Frontal cortex (tissue), 4 donors: ENCODE measurements around the gene VN1R5. TPM values are rescaled to one million over a fixed set of nuclear protein-coding genes. Genes with fewer than 3 reads are reported as not detected.
"Not testable (repeated sequence)": the region's sequence is repeated elsewhere in the genome, so short reads cannot be mapped to it uniquely, and the experiment has no call there.

ENCODE experiments used
- DNase-seq, 2 donors: peaks; one replicate each; pipeline ENCODE4 v3.0.0; 2012; ENCODE audit warnings: low spot score in 2 of 2
- FAIRE-seq: peaks from 2 replicates; lab custom pipeline; 2012; peaks lifted over from hg19 to GRCh38; lab: Jason Lieb, UNC
- total RNA-seq: library from RNA; depleted of rRNA; stranded (reverse); fragments of >200 nt; gene quantifications from one replicate; pipeline ENCODE4 v1.2.3, GENCODE V29; 2014
- donor health status: control.
- donor health status: control.
- donor health status: control.

Gene VN1R5
- total RNA-seq, 1 donor from 2014 or later: not detected

- no peak for DNase-seq
Observed at GRCh38 chr1:247269133-247269532, 13.3 kb downstream of the VN1R5 start.

GRCh38 chr1:247270003-247270402 lies 14.1 kb downstream of the VN1R5 start:
- FAIRE-seq (no peak), DNase-seq (no peak)

More at GRCh38 chr1:247269133-247269532, 13.3 kb downstream of the VN1R5 start:
- no peak for FAIRE-seq

DNA sequence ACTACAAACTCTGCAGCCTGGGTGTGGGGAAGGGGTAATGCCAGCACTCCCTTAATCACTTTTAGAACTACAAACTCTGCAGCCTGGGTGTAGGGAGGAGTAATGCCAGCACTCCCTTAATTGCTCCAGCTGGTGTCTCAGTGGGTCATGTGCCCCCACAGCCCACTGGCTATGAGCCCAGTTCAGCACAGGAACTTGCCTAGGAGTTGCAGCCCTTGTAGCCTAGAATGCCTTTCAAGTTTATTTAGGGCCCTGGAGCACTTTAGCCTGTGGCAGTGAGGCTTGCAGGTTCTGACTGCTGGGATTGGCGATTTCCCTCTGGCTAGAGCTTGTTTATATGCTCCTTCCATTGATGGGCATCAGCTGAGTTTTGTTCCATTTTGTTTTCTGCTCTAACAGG lies 17.1 kb downstream of the VN1R5 start:
- DNase-seq (no peak), FAIRE-seq (no peak)

GRCh38 chr1:247274605-247275256 lies 18.9 kb downstream of the VN1R5 start:
- DNase-seq (no peak), FAIRE-seq (no peak)

DNA sequence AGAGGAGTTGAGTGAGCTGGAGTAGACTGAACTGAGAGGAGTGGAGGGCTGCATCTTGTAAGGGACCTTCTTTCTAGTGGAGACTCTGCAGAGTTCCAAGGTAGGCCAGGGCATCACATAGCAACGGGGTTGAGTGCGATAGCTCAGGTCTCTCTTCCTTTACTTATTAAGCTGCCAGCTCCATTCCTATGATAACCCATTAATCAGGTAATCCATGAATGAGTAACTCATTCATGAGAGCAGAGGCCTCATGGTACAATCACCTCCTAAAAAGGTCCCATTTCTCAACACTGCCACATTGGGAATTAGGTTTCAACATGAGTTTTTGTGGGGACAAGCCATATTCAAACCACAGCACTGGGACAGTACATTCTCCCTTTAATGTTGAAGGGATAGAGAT lies 21.3 kb downstream of the VN1R5 start:
- DNase-seq (no peak), FAIRE-seq (no peak)

GRCh38 chr1:247281001-247281574 lies 25.2 kb downstream of the VN1R5 start:
- DNase-seq: no peak
- no peak for FAIRE-seq

- FAIRE-seq (no peak), DNase-seq (no peak)
Observed at GRCh38 chr1:247286134-247286670, 30.3 kb downstream of the VN1R5 start.

- no peak for DNase-seq
- FAIRE-seq: no peak
Observed at GRCh38 chr1:247287460-247287859, 31.6 kb downstream of the VN1R5 start.

DNA sequence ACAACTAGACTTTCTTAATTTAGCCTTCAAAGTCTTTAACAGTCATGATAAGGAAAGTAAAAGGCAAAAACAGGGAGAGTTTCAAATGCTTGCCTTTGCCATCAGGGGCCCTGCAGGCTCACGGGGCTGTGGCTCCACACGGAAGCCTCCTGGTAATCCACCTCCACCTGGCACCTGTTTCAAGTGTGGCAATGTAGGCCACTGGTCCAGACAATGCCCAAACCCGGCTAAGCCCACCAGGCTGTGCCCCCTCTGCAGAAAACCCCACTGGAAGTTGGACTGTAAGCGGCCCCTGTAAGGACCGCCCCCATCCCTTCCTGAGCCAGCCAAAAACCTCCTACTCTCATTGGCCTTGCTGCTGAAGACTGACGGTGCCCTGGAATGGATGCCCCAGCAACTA lies 32.5 kb downstream of the VN1R5 start:
- DNase-seq (no peak), FAIRE-seq (no peak)

GRCh38 chr1:247289274-247289892 lies 33.5 kb downstream of the VN1R5 start:
- FAIRE-seq, DNase-seq: not testable (repeated sequence)

- FAIRE-seq (no peak), DNase-seq (no peak)
Observed at GRCh38 chr1:247290576-247290975, 34.7 kb downstream of the VN1R5 start.

DNA sequence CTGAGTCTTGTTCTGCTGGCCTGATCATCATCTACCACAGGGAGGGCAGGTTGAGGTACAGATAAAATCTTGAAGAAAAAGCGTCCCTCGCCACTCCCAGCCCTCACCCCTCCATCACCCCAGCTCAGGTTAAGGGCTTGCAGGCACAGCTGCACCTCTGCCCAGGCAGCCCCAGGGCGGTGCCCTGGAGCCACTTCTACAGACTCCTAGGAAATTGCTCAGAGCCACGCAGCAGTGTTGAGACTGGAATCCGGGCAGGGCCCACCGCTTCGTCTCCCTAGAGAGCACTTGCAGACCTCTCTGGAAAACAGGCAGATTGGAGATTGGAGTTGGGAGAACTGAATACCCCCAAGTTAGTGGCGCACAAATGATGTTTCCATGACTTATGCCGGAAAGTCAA lies 35.3 kb downstream of the VN1R5 start:
- DNase-seq (no peak), FAIRE-seq (no peak)

DNA sequence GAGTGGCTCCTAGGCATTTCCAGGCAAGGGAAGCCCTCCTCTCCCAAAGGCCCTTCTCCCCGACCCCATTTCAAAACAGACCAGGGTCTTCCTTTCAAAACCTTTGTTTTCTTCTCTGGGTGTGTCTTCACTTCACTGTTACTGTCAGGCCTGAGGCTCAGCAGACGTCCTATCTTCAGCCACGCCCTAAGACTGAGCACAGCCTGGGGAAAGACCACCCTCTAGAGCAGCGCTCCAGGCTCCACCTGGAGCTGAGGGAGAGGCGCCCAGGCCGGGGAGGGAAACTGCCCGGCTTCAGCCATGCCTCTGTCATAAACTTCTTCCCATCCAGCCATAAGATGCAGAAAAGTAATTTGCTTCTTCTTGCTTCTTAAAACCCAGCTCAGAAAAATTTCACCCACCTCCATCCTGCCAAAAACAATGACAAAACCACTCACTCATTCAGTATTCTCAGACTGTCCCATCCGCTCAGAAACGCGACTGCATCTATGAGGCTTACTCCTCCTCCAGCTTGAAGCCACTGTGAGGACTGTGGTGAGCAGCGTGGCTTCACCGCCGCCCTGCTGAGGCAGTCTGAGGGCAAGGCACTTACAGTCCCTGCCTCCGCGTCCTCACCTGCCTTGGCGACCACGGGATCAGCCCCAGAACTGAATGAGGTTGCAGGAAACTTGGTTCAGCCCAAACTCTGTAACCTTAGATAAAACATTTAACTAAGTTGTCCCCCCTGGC lies 36.1 kb downstream of the VN1R5 start:
- FAIRE-seq: no peak
- no peak for DNase-seq

- FAIRE-seq (no peak), DNase-seq (no peak)
Observed at GRCh38 chr1:247293047-247293446, 37.2 kb downstream of the VN1R5 start.

GRCh38 chr1:247294282-247294681 lies 38.4 kb downstream of the VN1R5 start:
- FAIRE-seq (no peak), DNase-seq (no peak)

DNA sequence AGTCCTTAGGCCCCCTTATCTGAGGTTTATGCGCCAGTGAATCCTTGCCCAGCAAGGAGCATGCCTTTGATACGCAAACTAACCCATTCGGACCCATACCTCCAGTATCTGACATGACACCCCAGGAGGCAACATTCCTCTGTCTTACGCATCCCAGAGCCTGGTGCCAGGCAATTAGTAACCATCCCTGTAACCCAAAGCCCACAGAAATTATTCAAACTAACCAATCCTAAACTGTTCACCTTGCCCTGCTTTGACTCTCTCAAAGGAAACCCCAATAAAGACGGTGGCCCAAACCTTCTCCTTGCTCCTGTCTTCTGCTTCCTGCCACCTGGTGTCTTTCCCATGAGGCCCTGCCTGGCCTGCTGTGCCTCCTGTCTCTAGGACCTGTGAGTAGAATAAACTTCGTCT lies 39.4 kb downstream of the VN1R5 start:
- FAIRE-seq (no peak), DNase-seq (no peak)

DNA sequence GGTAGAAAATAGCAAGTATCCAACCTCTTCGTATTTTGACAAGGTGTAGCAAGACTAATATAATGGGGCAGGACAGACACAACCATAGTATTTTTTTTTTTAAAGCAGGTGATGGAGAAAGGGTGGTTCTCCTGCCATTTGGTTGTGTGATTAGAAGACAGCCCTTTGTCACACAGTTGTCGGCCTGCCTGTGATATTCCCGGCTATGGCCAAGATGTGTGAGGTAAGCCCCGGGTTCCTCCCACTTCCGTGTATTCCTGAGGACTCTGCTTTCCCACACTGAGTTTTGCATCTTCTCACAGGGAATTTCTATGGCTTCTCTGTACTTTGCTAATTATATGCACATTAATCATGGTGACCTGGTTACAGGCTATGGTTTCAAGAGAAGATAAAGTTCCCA lies 39.9 kb downstream of the VN1R5 start:
- FAIRE-seq: no peak
- DNase-seq: no peak

DNA sequence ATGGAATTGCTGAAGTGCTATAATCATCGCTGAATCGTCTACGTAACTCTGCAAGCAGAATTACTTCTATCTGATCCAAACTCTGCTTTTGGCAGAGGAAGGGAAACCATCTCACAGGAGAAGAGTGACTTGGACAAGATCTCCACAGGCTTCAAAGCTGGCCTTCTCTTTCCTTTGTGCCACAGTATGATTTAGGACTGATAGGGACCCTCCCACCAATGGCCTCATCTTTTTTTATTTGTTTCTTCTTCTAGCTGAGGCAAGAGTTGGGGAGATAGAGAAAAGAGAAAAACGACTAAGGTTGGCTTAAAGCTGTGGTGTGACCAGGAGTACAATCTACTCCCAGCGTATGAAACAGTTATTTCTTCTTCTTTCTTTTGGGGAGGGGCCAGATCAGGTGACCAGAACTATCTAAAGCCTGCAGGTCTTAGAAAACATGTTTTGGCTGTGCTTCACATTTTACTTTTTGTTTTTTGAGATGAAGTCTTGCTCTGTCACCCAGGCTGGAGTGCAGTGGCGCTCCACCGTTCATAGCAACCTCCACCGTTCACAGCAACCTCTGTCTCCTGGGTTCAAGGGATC lies 40.8 kb downstream of the VN1R5 start:
- no peak for FAIRE-seq
- no peak for DNase-seq

DNA sequence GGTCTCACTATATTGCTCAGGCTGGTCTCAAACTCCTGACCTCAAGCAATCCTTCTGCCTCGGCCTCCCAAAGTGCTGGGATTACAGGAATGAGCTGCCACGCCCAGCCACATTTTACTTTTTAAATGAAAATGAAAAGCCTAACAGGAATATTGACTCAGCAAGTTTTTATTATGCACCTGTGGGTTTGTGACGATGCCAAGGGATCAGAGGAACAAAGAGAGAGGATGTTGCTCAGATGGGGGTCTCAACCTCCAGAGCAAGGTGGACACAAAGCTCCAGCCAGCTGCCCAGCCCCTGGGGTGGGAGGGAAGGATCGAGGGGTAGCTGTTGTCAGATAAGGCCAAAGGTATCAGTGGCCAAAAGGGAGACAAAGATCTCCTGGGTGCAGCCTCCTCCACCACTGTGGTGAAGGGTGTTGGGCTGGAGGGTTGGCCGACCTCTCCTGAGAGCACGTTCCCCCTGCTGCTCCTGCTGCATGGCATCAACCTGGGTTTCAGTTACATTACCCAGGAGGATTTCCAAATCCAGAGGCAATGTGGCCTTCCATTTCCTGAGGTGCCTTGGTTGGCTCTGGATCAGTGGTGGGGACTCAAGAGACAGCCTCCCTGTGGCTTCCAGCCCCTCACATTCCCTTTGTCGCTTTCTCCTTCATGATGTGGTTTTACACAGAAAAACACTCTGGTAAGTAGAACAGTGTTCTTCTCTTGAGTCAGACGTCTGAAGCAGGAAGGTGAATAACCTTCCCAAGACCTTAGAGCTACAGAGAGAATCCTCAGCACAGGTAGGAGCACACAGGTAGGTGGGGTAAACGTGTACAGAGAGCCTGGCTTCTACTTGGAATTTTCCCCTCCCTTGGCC lies 41.6 kb downstream of the VN1R5 start:
- no peak for DNase-seq
- FAIRE-seq: no peak
